ENCODE data around the gene ARNT2. TPM values are rescaled to one million over a fixed set of nuclear protein-coding genes. Genes with fewer than 3 reads are reported as not detected.
A peak's percentile ranks its signal among the peaks of the same experiment; 100 is the strongest.

ARNT2 gene
- total and polyA plus RNA-seq, 3 experiments from 2014 or later, result 0.11 to 0.13 TPM; not detected in 1

GRCh38 chr15:80479191-80479590 is 75.0 kb downstream of the ARNT2 start:
- H3K27me3 Mint-ChIP-seq, result peaks cover 0 to 2% of the 10 kb centered on the region in 2 donors
- POLR2A ChIA-PET, result no interaction called here

GRCh38 chr15:80480171-80480811 is 76.1 kb downstream of the ARNT2 start:
- H3K27ac ChIP-seq (ENCODE audit: low read depth, low read length), result no peak overlapping the region
- Mint-ChIP-seq H3K27ac (no peak overlapping the region), H3K27me3 (peaks cover 0 to 2% of the 10 kb centered on the region in 2 donors), H3K4me3 (no peak overlapping the region), H3K4me1 (no peaks in the 10 kb centered on the region), H3K9me3 (peaks cover 2 to 10% (median 3%) of the 10 kb centered on the region in 5 donors), H3K36me3 (peaks cover 0 to 4% (median 1%) of the 10 kb centered on the region in 3 donors)
- H3K36me3 ChIP-seq (ENCODE audit: insufficient read depth, low read length), result no peaks in the 10 kb centered on the region
- no peaks in the 10 kb centered on the region for H3K27me3 ChIP-seq (ENCODE audit: insufficient read depth, low read length, poor library complexity, severe bottlenecking)
- no peaks in the 10 kb centered on the region for H3K9me3 ChIP-seq (ENCODE audit: low read length)
- DNase-seq, result no peak
- ChIA-PET CTCF (no interaction called here), POLR2A (no interaction called here)
- no peaks in the 10 kb centered on the region for H3K4me1 ChIP-seq (ENCODE audit: insufficient read depth, low read length)
- H3K4me3 ChIP-seq (ENCODE audit: low read length), result no peak overlapping the region

More at GRCh38 chr15:80479191-80479590, 75.0 kb downstream of the ARNT2 start:
- H3K27ac ChIP-seq (ENCODE audit: low read depth, low read length), result no peak overlapping the region
- Mint-ChIP-seq H3K9me3 (peaks cover 3 to 10% (median 6%) of the 10 kb centered on the region in 5 donors), H3K36me3 (peaks cover 0 to 4% (median 1%) of the 10 kb centered on the region in 3 donors), H3K4me1 (no peaks in the 10 kb centered on the region), H3K4me3 (no peak overlapping the region), H3K27ac (no peak overlapping the region)
- CTCF ChIA-PET, result no interaction called here
- H3K9me3 ChIP-seq (ENCODE audit: low read length), result no peaks in the 10 kb centered on the region
- no peaks in the 10 kb centered on the region for H3K27me3 ChIP-seq (ENCODE audit: insufficient read depth, low read length, poor library complexity, severe bottlenecking)
- DNase-seq, result no peak
- no peak overlapping the region for H3K4me3 ChIP-seq (ENCODE audit: low read length)
- no peaks in the 10 kb centered on the region for H3K4me1 ChIP-seq (ENCODE audit: insufficient read depth, low read length)
- H3K36me3 ChIP-seq (ENCODE audit: insufficient read depth, low read length), result no peaks in the 10 kb centered on the region

DNA sequence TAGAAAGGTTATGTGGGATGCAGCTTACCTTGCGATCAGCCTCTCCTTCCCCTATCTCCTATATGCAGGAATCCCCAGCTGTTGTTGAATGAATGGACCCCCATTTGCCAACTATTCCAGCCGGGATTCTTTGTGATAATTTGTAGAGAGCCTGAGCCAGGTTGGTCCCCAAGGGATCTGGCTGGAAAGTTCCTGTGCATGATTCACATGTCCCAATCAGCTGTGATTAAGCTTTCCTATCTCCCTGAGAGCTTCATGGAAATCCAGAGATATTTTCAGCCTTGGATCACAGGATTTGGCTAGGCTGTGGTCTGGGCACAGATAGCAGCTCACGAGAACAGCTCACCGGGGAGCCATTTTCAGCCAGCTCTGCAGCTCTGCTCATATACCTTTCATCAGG is 76.7 kb downstream of the ARNT2 start:
- no peaks in the 10 kb centered on the region for H3K9me3 ChIP-seq (ENCODE audit: low read length)
- DNase-seq, result no peak
- no peaks in the 10 kb centered on the region for H3K27me3 ChIP-seq (ENCODE audit: insufficient read depth, low read length, poor library complexity, severe bottlenecking)
- no peaks in the 10 kb centered on the region for H3K4me1 Mint-ChIP-seq
- H3K9me3 Mint-ChIP-seq, result peaks cover 0 to 6% (median 2%) of the 10 kb centered on the region in 5 donors
- H3K27ac Mint-ChIP-seq, result no peak overlapping the region
- POLR2A ChIA-PET, result no interaction called here
- H3K36me3 Mint-ChIP-seq, result peaks cover 0 to 4% (median 1%) of the 10 kb centered on the region in 3 donors
- peaks cover 0 to 2% of the 10 kb centered on the region in 2 donors for H3K27me3 Mint-ChIP-seq
- H3K36me3 ChIP-seq (ENCODE audit: insufficient read depth, low read length), result no peaks in the 10 kb centered on the region
- H3K27ac ChIP-seq (ENCODE audit: low read depth, low read length), result no peak overlapping the region
- no peak overlapping the region for H3K4me3 Mint-ChIP-seq
- H3K4me1 ChIP-seq (ENCODE audit: insufficient read depth, low read length), result no peaks in the 10 kb centered on the region
- CTCF ChIA-PET, result no interaction called here
- no peak overlapping the region for H3K4me3 ChIP-seq (ENCODE audit: low read length)

GRCh38 chr15:80482696-80483095 is 78.5 kb downstream of the ARNT2 start:
- Mint-ChIP-seq H3K27ac (no peak overlapping the region), H3K36me3 (no peaks in the 10 kb centered on the region), H3K4me3 (no peak overlapping the region), H3K4me1 (no peaks in the 10 kb centered on the region), H3K9me3 (no peaks in the 10 kb centered on the region), H3K27me3 (peaks cover 2 to 5% of the 10 kb centered on the region in 2 donors)
- ChIA-PET CTCF (no interaction called here), POLR2A (no interaction called here)
- Histone ChIP-seq H3K9me3 (ENCODE audit: low read length) (no peaks in the 10 kb centered on the region), H3K4me1 (ENCODE audit: insufficient read depth, low read length) (no peaks in the 10 kb centered on the region), H3K36me3 (ENCODE audit: insufficient read depth, low read length) (no peaks in the 10 kb centered on the region), H3K4me3 (ENCODE audit: low read length) (no peak overlapping the region), H3K27ac (ENCODE audit: low read depth, low read length) (no peak overlapping the region), H3K27me3 (ENCODE audit: insufficient read depth, low read length, poor library complexity, severe bottlenecking) (no peaks in the 10 kb centered on the region)
- DNase-seq, result no peak

DNA sequence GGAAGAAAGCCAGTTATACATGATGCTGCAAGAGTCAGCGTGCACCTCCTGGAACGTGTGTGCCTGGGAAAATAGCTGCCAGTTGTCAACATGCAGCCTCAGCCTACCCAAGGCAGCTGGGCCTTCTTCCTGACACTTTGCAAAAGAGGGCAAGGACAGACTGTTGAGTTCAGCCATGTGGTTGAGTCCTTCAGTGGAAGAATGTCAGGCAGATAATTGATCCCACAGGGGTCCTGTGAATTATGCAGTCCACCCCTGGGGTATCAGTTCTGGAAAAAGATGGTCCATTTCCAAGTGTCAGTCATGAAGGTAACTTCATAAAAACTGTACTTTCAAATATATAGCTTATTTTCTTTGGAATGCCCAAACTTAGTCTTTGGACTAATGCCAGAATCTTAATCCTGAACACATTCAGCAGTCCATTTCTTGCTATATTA is 79.6 kb downstream of the ARNT2 start:
- Histone ChIP-seq H3K27me3 (ENCODE audit: insufficient read depth, low read length, poor library complexity, severe bottlenecking) (no peaks in the 10 kb centered on the region), H3K36me3 (ENCODE audit: insufficient read depth, low read length) (no peaks in the 10 kb centered on the region), H3K4me3 (ENCODE audit: low read length) (no peak overlapping the region), H3K4me1 (ENCODE audit: insufficient read depth, low read length) (no peaks in the 10 kb centered on the region), H3K27ac (ENCODE audit: low read depth, low read length) (no peak overlapping the region), H3K9me3 (ENCODE audit: low read length) (no peaks in the 10 kb centered on the region)
- no peaks in the 10 kb centered on the region for H3K36me3 Mint-ChIP-seq
- ChIA-PET POLR2A (no interaction called here), CTCF (no interaction called here)
- no peaks in the 10 kb centered on the region for H3K4me1 Mint-ChIP-seq
- H3K27ac Mint-ChIP-seq, result no peak overlapping the region
- H3K27me3 Mint-ChIP-seq, result peaks cover 2 to 5% of the 10 kb centered on the region in 2 donors
- H3K4me3 Mint-ChIP-seq, result no peak overlapping the region
- H3K9me3 Mint-ChIP-seq, result no peaks in the 10 kb centered on the region
- DNase-seq, result no peak

DNA sequence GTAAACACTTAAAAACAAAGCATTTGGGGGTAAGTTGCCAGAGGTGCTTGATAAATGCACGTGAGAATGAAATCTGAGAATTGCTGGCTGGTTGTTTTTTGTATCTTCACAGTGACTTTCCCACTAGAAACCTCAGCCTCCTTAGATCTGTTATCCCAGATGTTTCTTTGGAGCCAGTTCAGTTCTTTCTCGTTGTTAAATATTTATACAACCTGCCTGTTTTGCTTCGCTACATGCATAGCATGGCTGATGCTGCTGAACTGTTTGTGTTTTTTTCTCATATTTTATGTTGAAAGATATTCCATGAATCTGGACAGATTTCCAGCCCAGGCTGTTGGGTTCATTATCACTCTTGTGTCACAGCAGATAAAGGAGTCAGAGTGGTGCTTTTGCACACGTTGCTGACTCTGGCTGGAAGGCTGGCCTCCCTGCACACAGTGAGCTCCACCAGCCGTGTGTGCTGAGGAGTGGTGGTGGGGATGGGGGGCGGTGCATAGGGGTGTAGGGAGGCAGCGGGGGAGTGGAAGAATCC is 80.2 kb downstream of the ARNT2 start:
- POLR2A ChIA-PET, result no interaction called here
- CTCF ChIA-PET, result no interaction called here

GRCh38 chr15:80485370-80486164 is 81.4 kb downstream of the ARNT2 start:
- H3K27me3 Mint-ChIP-seq, result peaks cover 0 to 5% of the 10 kb centered on the region in 2 donors

More for the DNA sequence above, 80.2 kb downstream of the ARNT2 start:
- Histone ChIP-seq H3K9me3 (ENCODE audit: low read length) (no peaks in the 10 kb centered on the region), H3K27ac (ENCODE audit: low read depth, low read length) (no peak overlapping the region), H3K4me1 (ENCODE audit: insufficient read depth, low read length) (no peaks in the 10 kb centered on the region), H3K36me3 (ENCODE audit: insufficient read depth, low read length) (no peaks in the 10 kb centered on the region), H3K27me3 (ENCODE audit: insufficient read depth, low read length, poor library complexity, severe bottlenecking) (no peaks in the 10 kb centered on the region), H3K4me3 (ENCODE audit: low read length) (no peak overlapping the region)
- H3K27me3 Mint-ChIP-seq, result peaks cover 2 to 5% of the 10 kb centered on the region in 2 donors
- H3K4me1 Mint-ChIP-seq, result no peaks in the 10 kb centered on the region
- DNase-seq, result no peak
- no peak overlapping the region for H3K27ac Mint-ChIP-seq
- H3K9me3 Mint-ChIP-seq, result no peaks in the 10 kb centered on the region
- no peaks in the 10 kb centered on the region for H3K36me3 Mint-ChIP-seq
- no peak overlapping the region for H3K4me3 Mint-ChIP-seq

GRCh38 chr15:80487839-80488390 is 83.7 kb downstream of the ARNT2 start:
- CTCF ChIA-PET, result interaction anchor here (1.3 kb wide), 1 partner anchor 482 kb away, joined by 5 read pairs; no protein-coding TSS in a partner anchor
- H3K4me3 Mint-ChIP-seq, result no peak overlapping the region
- POLR2A ChIA-PET, result no interaction called here

More at GRCh38 chr15:80485370-80486164, 81.4 kb downstream of the ARNT2 start:
- no peaks in the 10 kb centered on the region for H3K36me3 ChIP-seq (ENCODE audit: insufficient read depth, low read length)
- H3K9me3 Mint-ChIP-seq, result no peaks in the 10 kb centered on the region
- CTCF ChIA-PET, result no interaction called here
- H3K4me1 Mint-ChIP-seq, result no peaks in the 10 kb centered on the region
- POLR2A ChIA-PET, result no interaction called here
- no peaks in the 10 kb centered on the region for H3K27me3 ChIP-seq (ENCODE audit: insufficient read depth, low read length, poor library complexity, severe bottlenecking)
- H3K27ac Mint-ChIP-seq, result peak overlapping the region in 1 of 8 donors; percentile 62
- H3K36me3 Mint-ChIP-seq, result no peaks in the 10 kb centered on the region
- no peak for DNase-seq
- H3K9me3 ChIP-seq (ENCODE audit: low read length), result no peaks in the 10 kb centered on the region
- no peak overlapping the region for H3K27ac ChIP-seq (ENCODE audit: low read depth, low read length)
- H3K4me3 ChIP-seq (ENCODE audit: low read length), result no peak overlapping the region
- H3K4me3 Mint-ChIP-seq, result no peak overlapping the region
- no peaks in the 10 kb centered on the region for H3K4me1 ChIP-seq (ENCODE audit: insufficient read depth, low read length)

More at GRCh38 chr15:80487839-80488390, 83.7 kb downstream of the ARNT2 start:
- Histone ChIP-seq H3K27me3 (ENCODE audit: insufficient read depth, low read length, poor library complexity, severe bottlenecking) (no peaks in the 10 kb centered on the region), H3K4me1 (ENCODE audit: insufficient read depth, low read length) (no peaks in the 10 kb centered on the region), H3K36me3 (ENCODE audit: insufficient read depth, low read length) (no peaks in the 10 kb centered on the region), H3K9me3 (ENCODE audit: low read length) (no peaks in the 10 kb centered on the region), H3K27ac (ENCODE audit: low read depth, low read length) (no peak overlapping the region), H3K4me3 (ENCODE audit: low read length) (no peak overlapping the region)
- H3K4me1 Mint-ChIP-seq, result no peaks in the 10 kb centered on the region
- H3K9me3 Mint-ChIP-seq, result no peaks in the 10 kb centered on the region
- peaks cover 0 to 5% of the 10 kb centered on the region in 2 donors for H3K27me3 Mint-ChIP-seq
- no peak overlapping the region for H3K27ac Mint-ChIP-seq
- no peak for DNase-seq
- no peaks in the 10 kb centered on the region for H3K36me3 Mint-ChIP-seq
